ENCODE data around the gene ZNF205. TPM values are rescaled to one million over a fixed set of nuclear protein-coding genes. Genes with fewer than 3 reads are reported as not detected.

Gene ZNF205
- total and polyA plus RNA-seq, 10 of the 15 experiments (the other 5 are each of a cell fraction or from before 2014, with no cell fraction given): 0.26 to 1.5 (median 0.78) TPM; not detected in 2

DNA sequence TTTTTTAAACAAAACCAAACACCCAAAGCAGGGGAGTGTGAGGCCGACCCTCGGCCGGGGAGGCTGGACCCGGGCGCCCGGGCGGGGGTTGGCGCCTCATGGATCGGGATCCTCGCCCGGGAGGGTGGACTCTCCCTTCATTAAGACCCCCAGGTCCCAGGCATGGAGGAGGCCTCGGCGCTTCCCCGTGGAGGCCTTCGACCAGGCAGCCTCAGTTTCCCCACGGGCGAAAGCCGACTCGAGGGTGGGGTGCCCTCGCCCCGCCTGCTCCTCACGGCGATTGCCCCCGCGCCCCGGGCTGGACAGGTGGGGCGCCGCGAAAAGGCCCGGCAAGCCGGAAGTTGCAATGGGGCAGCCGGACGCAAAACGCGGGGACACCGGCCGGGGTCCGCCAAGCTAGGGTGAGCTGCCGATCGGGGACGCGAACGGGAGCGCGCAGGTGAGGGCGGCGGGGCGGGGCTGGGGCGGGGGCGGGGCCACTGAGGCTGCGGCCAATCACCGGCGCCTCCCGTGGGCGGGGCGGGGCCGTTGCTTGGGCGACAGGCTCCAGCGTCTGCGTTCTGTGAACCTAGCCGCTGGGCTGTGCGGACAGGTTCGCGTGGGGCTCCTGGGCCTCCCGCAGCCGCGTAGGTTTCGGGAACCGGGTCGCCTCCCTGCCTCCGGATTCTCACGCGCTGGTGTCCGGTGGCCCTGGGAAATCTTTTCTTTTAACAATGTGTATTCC is 6.0 kb upstream of the ZNF205 start:
- Histone ChIP-seq H4K20me1 (ENCODE audit: control insufficient read depth, insufficient read depth) (no peaks in the 10 kb centered on the region), H3K4me2 (ENCODE audit: control insufficient read depth, insufficient read depth) (peak overlapping the region; percentile 82), H3K9ac (ENCODE audit: control insufficient read depth, insufficient read depth, low read length) (peak overlapping the region; percentile 87), H2AFZ (ENCODE audit: control insufficient read depth, low read depth, low read length) (peak overlapping the region; percentile 89), H3K79me2 (ENCODE audit: control insufficient read depth, insufficient read depth, low read length) (no peaks in the 10 kb centered on the region), H3K27me3 (replicated peaks in 1 of 2; ENCODE audit: control insufficient read depth in 2 of 2, insufficient read depth in 2 of 2, low read length in 1 of 2) (no peaks in the 10 kb centered on the region), H3K9me3 (replicated peaks; ENCODE audit: control insufficient read depth, insufficient read depth, low read length) (no peaks in the 10 kb centered on the region), H3K27ac (ENCODE audit: control insufficient read depth, insufficient read depth) (peak overlapping the region; percentile 74), H3K36me3 (ENCODE audit: control insufficient read depth in 2 of 2, insufficient read depth in 2 of 2, low read length in 1 of 2) (no peaks in the 10 kb centered on the region), H3K4me3 (peak overlapping the region; percentile 78), H3K4me1 (ENCODE audit: control insufficient read depth, insufficient read depth, low read length) (peaks cover 10% of the 10 kb centered on the region)
- ChIA-PET CTCF (interaction anchor here (0.9 to 21.2 kb wide), 4 partner anchors 22 to 79 kb away, joined by 3 to 396 read pairs (median 4); no protein-coding TSS in a partner anchor), RAD21 (ENCODE audit: unreplicated experiment) (interaction anchor here (0.9 to 2.4 kb wide), 4 partner anchors 19 to 41 kb away, joined by 3 to 15 read pairs (median 6); partner anchors contain the start of genes IL32 and ZNF213), SMC1A (ENCODE audit: uncharacterized antibody, unreplicated experiment) (interaction anchor here (1.1 to 1.3 kb wide), 4 partner anchors 10 to 28 kb away, joined by 3 to 4 read pairs (median 4); partner anchors contain the start of gene ZNF213), POLR2A (interaction anchor here (0.6 to 2.0 kb wide), 8 partner anchors 9 to 157 kb away, joined by 3 to 13 read pairs (median 6); partner anchors contain the start of gene ZNF213)
- peak; percentile 95 for ATAC-seq
- peak; percentile 78 for FAIRE-seq
- intact Hi-C loops (cut with micrococcal nuclease; ENCODE audit: unreplicated experiment): no loop called here
- in situ Hi-C loops (cut with MboI): no loop called here
- DNase-seq (ENCODE audit: low read depth, low spot score): no peak
- BruUV-seq (replicated peaks): no TSS peak
- 1% methylated on average over 57 of the region's 74 CpGs for WGBS (ENCODE audit: insufficient coverage, insufficient replicate concordance, low lambda C conversion rate, missing lambda C conversion rate)
- TF ChIP-seq, protein P1, sequence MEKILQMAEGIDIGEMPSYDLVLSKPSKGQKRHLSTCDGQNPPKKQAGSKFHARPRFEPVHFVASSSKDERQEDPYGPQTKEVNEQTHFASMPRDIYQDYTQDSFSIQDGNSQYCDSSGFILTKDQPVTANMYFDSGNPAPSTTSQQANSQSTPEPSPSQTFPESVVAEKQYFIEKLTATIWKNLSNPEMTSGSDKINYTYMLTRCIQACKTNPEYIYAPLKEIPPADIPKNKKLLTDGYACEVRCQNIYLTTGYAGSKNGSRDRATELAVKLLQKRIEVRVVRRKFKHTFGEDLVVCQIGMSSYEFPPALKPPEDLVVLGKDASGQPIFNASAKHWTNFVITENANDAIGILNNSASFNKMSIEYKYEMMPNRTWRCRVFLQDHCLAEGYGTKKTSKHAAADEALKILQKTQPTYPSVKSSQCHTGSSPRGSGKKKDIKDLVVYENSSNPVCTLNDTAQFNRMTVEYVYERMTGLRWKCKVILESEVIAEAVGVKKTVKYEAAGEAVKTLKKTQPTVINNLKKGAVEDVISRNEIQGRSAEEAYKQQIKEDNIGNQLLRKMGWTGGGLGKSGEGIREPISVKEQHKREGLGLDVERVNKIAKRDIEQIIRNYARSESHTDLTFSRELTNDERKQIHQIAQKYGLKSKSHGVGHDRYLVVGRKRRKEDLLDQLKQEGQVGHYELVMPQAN (conservative IDR thresholded peaks at IDR 0.05): peak; percentile 72; the same call in 1 of the 2 replicates
- TF ChIP-seq POU2F2 (IDR thresholded peaks at IDR 0.05; ENCODE audit: borderline replicate concordance, low read depth, low read length) (peak; percentile 46; the same call in 1 of the 3 replicates), CBX3 (IDR thresholded peaks at IDR 0.05; ENCODE audit: borderline replicate concordance, low read depth) (no peak), YY1 (IDR thresholded peaks at IDR 0.05; ENCODE audit: low read depth, low read length) (peak; percentile 82), MTA2 (IDR thresholded peaks at IDR 0.05; ENCODE audit: low read depth) (no peak), SMARCA5 (IDR thresholded peaks at IDR 0.05) (0 out of 2 replicates have a peak, but pooled peaks have one; percentile 87), TCF3 (IDR thresholded peaks at IDR 0.05; ENCODE audit: borderline replicate concordance, insufficient read depth, low read depth, low read length) (peak; percentile 81; the same call in 1 of the 2 replicates), ZNF622 (IDR thresholded peaks at IDR 0.05) (peak; percentile 47; the same call in 1 of the 2 replicates), IRF4 (IDR thresholded peaks at IDR 0.05; ENCODE audit: low read depth, low read length) (no peak)
- TF ChIP-seq, protein P2, sequence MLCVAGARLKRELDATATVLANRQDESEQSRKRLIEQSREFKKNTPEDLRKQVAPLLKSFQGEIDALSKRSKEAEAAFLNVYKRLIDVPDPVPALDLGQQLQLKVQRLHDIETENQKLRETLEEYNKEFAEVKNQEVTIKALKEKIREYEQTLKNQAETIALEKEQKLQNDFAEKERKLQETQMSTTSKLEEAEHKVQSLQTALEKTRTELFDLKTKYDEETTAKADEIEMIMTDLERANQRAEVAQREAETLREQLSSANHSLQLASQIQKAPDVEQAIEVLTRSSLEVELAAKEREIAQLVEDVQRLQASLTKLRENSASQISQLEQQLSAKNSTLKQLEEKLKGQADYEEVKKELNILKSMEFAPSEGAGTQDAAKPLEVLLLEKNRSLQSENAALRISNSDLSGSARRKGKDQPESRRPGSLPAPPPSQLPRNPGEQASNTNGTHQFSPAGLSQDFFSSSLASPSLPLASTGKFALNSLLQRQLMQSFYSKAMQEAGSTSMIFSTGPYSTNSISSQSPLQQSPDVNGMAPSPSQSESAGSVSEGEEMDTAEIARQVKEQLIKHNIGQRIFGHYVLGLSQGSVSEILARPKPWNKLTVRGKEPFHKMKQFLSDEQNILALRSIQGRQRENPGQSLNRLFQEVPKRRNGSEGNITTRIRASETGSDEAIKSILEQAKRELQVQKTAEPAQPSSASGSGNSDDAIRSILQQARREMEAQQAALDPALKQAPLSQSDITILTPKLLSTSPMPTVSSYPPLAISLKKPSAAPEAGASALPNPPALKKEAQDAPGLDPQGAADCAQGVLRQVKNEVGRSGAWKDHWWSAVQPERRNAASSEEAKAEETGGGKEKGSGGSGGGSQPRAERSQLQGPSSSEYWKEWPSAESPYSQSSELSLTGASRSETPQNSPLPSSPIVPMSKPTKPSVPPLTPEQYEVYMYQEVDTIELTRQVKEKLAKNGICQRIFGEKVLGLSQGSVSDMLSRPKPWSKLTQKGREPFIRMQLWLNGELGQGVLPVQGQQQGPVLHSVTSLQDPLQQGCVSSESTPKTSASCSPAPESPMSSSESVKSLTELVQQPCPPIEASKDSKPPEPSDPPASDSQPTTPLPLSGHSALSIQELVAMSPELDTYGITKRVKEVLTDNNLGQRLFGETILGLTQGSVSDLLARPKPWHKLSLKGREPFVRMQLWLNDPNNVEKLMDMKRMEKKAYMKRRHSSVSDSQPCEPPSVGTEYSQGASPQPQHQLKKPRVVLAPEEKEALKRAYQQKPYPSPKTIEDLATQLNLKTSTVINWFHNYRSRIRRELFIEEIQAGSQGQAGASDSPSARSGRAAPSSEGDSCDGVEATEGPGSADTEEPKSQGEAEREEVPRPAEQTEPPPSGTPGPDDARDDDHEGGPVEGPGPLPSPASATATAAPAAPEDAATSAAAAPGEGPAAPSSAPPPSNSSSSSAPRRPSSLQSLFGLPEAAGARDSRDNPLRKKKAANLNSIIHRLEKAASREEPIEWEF (IDR thresholded peaks at IDR 0.05; ENCODE audit: insufficient replicate concordance, low read depth, low read length): no peak
- TF ChIP-seq, protein P3, sequence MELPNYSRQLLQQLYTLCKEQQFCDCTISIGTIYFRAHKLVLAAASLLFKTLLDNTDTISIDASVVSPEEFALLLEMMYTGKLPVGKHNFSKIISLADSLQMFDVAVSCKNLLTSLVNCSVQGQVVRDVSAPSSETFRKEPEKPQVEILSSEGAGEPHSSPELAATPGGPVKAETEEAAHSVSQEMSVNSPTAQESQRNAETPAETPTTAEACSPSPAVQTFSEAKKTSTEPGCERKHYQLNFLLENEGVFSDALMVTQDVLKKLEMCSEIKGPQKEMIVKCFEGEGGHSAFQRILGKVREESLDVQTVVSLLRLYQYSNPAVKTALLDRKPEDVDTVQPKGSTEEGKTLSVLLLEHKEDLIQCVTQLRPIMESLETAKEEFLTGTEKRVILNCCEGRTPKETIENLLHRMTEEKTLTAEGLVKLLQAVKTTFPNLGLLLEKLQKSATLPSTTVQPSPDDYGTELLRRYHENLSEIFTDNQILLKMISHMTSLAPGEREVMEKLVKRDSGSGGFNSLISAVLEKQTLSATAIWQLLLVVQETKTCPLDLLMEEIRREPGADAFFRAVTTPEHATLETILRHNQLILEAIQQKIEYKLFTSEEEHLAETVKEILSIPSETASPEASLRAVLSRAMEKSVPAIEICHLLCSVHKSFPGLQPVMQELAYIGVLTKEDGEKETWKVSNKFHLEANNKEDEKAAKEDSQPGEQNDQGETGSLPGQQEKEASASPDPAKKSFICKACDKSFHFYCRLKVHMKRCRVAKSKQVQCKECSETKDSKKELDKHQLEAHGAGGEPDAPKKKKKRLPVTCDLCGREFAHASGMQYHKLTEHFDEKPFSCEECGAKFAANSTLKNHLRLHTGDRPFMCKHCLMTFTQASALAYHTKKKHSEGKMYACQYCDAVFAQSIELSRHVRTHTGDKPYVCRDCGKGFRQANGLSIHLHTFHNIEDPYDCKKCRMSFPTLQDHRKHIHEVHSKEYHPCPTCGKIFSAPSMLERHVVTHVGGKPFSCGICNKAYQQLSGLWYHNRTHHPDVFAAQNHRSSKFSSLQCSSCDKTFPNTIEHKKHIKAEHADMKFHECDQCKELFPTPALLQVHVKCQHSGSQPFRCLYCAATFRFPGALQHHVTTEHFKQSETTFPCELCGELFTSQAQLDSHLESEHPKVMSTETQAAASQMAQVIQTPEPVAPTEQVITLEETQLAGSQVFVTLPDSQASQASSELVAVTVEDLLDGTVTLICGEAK (IDR thresholded peaks at IDR 0.05; ENCODE audit: borderline replicate concordance): peak; percentile 95

All from GM12878 (cell line).